ENCODE data around the gene CCDC87. TPM values are rescaled to one million over a fixed set of nuclear protein-coding genes. Genes with fewer than 3 reads are reported as not detected.
A peak's percentile ranks its signal among the peaks of the same experiment; 100 is the strongest.

The CCDC87 gene
- total and polyA plus RNA-seq, 8 donors, result 0.07 to 0.44 (median 0.11) TPM

DNA sequence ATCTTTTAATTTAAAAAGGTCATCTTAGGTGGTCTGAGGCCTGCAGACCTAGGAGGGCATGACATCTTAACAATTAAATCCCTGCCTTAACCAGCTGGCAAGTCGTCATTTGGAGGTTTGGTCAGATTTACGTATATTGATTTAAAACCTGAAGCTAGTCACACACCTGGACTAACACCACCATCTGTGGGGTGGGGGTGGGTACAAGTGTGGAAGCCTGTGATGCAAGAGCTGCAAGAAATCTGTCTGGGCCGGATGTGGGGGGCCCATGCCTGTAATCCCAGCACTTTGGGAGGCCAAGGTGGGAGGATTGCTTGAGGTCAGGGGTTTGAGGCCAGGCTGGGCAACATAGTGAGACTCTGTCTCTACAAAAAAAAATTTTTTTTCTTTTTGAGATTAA, 11.6 kb downstream of the CCDC87 start:
- ATAC-seq, result no peak
- intact Hi-C loops (cut with DNase I), result loop anchor here in 1 of 2 donors (10.0 kb wide), 1 partner anchor 104 kb away; no protein-coding TSS in a partner anchor
- H3K4me1 ChIP-seq, result peaks cover 0 to 7% of the 10 kb centered on the region in 2 donors
- no peak overlapping the region for H3K27ac ChIP-seq
- DNase-seq, result peak in 1 of 4 donors; percentile 37
- H3K36me3 ChIP-seq, result no peaks in the 10 kb centered on the region
- H3K4me3 ChIP-seq, result no peak overlapping the region
- peaks cover 0 to 11% of the 10 kb centered on the region in 2 donors for H3K9me3 ChIP-seq
- TF ChIP-seq, protein P1, sequence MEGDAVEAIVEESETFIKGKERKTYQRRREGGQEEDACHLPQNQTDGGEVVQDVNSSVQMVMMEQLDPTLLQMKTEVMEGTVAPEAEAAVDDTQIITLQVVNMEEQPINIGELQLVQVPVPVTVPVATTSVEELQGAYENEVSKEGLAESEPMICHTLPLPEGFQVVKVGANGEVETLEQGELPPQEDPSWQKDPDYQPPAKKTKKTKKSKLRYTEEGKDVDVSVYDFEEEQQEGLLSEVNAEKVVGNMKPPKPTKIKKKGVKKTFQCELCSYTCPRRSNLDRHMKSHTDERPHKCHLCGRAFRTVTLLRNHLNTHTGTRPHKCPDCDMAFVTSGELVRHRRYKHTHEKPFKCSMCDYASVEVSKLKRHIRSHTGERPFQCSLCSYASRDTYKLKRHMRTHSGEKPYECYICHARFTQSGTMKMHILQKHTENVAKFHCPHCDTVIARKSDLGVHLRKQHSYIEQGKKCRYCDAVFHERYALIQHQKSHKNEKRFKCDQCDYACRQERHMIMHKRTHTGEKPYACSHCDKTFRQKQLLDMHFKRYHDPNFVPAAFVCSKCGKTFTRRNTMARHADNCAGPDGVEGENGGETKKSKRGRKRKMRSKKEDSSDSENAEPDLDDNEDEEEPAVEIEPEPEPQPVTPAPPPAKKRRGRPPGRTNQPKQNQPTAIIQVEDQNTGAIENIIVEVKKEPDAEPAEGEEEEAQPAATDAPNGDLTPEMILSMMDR (IDR thresholded peaks at IDR 0.05), result no peak
- no peaks in the 10 kb centered on the region for H3K27me3 ChIP-seq

DNA sequence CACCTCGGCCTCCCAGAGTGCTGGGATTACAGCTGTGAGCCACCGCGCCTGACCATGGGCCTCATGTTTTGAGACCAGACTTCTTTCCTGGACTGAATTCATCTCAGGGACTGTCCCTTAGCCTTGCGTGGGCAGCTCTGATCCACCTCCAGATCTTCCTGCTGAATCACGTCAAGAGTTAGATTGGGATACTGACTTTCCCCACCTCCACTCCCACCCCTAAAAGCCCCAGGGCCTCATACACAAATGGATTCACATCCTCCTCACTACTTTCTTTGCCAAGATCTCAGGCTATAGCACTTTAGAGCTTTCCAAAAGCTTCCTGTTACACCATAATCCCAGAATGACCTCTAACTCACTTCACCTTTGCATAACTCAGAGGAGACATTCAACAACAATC, 12.1 kb downstream of the CCDC87 start:
- Histone ChIP-seq H3K36me3 (no peaks in the 10 kb centered on the region), H3K4me3 (no peak overlapping the region), H3K4me1 (peaks cover 0 to 7% of the 10 kb centered on the region in 2 donors), H3K27ac (no peak overlapping the region), H3K27me3 (no peaks in the 10 kb centered on the region), H3K9me3 (peaks cover 0 to 11% of the 10 kb centered on the region in 2 donors)
- ATAC-seq (no peak), DNase-seq (peak in 1 of 4 donors; percentile 35)
- TF ChIP-seq, protein P1 (IDR thresholded peaks at IDR 0.05), result no peak
- intact Hi-C loops (cut with DNase I), result loop anchor here in 1 of 2 donors (10.0 kb wide), 1 partner anchor 104 kb away; no protein-coding TSS in a partner anchor

- Histone ChIP-seq H3K27me3 (no peaks in the 10 kb centered on the region), H3K4me1 (peaks cover 0 to 7% of the 10 kb centered on the region in 2 donors), H3K4me3 (no peak overlapping the region), H3K27ac (no peak overlapping the region), H3K36me3 (no peaks in the 10 kb centered on the region), H3K9me3 (peaks cover 0 to 11% of the 10 kb centered on the region in 2 donors)
- DNase-seq, result peak; percentile 61 to 93 (median 78)
- intact Hi-C loops (cut with DNase I), result loop anchor here in 1 of 2 donors (2.0 kb wide), 1 partner anchor 100 kb away; no protein-coding TSS in a partner anchor
- peak; percentile 98 for ATAC-seq
- TF ChIP-seq, protein P1 (IDR thresholded peaks at IDR 0.05), result peak; percentile 81
Measured at GRCh38 chr11:66579017-66579606, 13.8 kb downstream of the CCDC87 start.

- no peak for ATAC-seq
- Histone ChIP-seq H3K9me3 (no peaks in the 10 kb centered on the region), H3K4me1 (peaks cover 0 to 15% of the 10 kb centered on the region in 2 donors), H3K36me3 (no peaks in the 10 kb centered on the region), H3K27ac (no peak overlapping the region), H3K27me3 (peaks cover 0 to 24% of the 10 kb centered on the region in 2 donors), H3K4me3 (no peak overlapping the region)
- intact Hi-C loops (cut with DNase I), result no loop called here
- TF ChIP-seq, protein P1 (IDR thresholded peaks at IDR 0.05), result no peak
- DNase-seq, result no peak
Measured at GRCh38 chr11:66570850-66571180, 22.0 kb downstream of the CCDC87 start.

DNA sequence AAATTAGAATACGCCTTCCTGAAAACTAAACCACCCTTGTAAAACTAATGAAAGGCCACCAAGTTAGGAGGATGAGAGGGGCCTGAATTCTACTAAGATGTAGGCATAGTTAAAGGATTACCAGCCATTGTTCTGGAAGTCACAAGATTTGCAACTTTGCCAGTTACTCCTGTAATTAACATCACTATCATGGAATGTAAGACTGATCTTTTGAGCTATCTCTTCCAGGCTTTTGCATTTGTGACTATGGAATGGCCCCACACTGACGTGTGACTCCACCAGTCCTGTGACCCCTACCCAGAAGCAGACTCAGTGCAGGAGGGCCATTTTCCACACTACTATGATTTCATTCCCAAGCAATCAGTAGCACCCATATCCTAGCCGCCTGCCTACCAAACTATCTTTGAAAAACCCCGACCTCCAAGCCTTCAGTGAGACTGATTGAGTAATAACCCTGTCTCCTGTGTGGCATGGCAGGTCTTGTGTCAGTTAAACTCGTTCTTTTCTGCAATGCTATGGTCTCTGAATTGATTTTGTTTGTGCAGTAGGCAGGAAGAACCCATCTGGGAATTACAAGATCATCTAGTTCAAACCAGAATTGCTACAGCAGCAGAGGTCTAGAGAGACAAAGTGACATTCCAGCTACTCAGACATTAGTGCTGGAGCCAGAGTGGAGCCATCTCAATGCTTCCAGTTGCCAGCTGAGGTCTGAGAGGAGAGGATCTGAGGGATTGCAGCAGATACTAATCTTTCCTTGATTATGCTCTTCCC, 22.6 kb downstream of the CCDC87 start:
- TF ChIP-seq, protein P1 (IDR thresholded peaks at IDR 0.05), result no peak
- H3K9me3 ChIP-seq, result no peaks in the 10 kb centered on the region
- intact Hi-C loops (cut with DNase I), result no loop called here

More for the DNA sequence above, 22.6 kb downstream of the CCDC87 start:
- Histone ChIP-seq H3K27me3 (peaks cover 0 to 24% of the 10 kb centered on the region in 2 donors), H3K27ac (no peak overlapping the region), H3K4me1 (peaks cover 0 to 15% of the 10 kb centered on the region in 2 donors), H3K36me3 (no peaks in the 10 kb centered on the region), H3K4me3 (no peak overlapping the region)
- DNase-seq (no peak), ATAC-seq (no peak)
